Measurements from ENCODE around the gene ATG13.

DNA sequence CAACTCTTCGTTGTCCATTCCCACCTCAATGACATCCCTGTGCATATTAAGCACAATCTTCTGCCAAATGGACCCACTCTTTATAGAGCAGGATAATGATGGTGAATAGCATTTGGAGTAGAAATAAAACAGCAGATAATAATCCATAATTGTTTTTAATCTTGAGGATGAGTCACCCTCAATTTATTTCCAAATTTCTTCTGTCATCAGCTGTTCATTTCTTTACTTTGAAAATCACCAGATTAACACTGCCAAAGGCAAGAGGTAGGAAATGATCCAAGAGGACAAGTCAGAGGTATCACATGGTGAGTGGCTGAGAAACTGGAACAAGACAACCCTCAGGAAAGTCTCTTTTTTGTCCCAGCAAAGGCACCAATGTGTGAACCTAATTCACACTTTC is 16.2 kb upstream of the ATG13 start:
- TF ChIP-seq, protein P1, sequence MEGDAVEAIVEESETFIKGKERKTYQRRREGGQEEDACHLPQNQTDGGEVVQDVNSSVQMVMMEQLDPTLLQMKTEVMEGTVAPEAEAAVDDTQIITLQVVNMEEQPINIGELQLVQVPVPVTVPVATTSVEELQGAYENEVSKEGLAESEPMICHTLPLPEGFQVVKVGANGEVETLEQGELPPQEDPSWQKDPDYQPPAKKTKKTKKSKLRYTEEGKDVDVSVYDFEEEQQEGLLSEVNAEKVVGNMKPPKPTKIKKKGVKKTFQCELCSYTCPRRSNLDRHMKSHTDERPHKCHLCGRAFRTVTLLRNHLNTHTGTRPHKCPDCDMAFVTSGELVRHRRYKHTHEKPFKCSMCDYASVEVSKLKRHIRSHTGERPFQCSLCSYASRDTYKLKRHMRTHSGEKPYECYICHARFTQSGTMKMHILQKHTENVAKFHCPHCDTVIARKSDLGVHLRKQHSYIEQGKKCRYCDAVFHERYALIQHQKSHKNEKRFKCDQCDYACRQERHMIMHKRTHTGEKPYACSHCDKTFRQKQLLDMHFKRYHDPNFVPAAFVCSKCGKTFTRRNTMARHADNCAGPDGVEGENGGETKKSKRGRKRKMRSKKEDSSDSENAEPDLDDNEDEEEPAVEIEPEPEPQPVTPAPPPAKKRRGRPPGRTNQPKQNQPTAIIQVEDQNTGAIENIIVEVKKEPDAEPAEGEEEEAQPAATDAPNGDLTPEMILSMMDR (IDR thresholded peaks at IDR 0.05) = no peak
- no peak for TF ChIP-seq POLR2A (IDR thresholded peaks at IDR 0.05)
